ENCODE measurements around the gene CTSE.

The CTSE gene

GRCh38 chr1:206012086-206012859 is 11.4 kb downstream of the CTSE start:
- TF ChIP-seq EGR1 (IDR thresholded peaks at IDR 0.05) (no peak), ZBTB7A (IDR thresholded peaks at IDR 0.05; ENCODE audit: low read depth) (no peak), YY1 (IDR thresholded peaks at IDR 0.05; ENCODE audit: low read depth) (no peak), TCF12 (IDR thresholded peaks at IDR 0.05; ENCODE audit: low read depth) (no peak), CREB1 (IDR thresholded peaks at IDR 0.05; ENCODE audit: low read depth) (no peak), FOXM1 (IDR thresholded peaks at IDR 0.05; ENCODE audit: borderline replicate concordance, low read depth) (no peak), TAF1 (IDR thresholded peaks at IDR 0.05; ENCODE audit: low read depth) (no peak), REST (IDR thresholded peaks at IDR 0.05; ENCODE audit: low read depth) (no peak)

GRCh38 chr1:206011057-206011456 is 12.6 kb downstream of the CTSE start:
- TF ChIP-seq CREB1 (IDR thresholded peaks at IDR 0.05; ENCODE audit: low read depth) (no peak), NFIC (IDR thresholded peaks at IDR 0.05) (no peak), EGR1 (IDR thresholded peaks at IDR 0.05) (no peak), MAX (IDR thresholded peaks at IDR 0.05) (no peak), TCF12 (IDR thresholded peaks at IDR 0.05; ENCODE audit: low read depth) (no peak), FOXM1 (IDR thresholded peaks at IDR 0.05; ENCODE audit: borderline replicate concordance, low read depth) (no peak), USF1 (IDR thresholded peaks at IDR 0.05) (no peak), EP300 (IDR thresholded peaks at IDR 0.05; ENCODE audit: borderline replicate concordance) (no peak), ZBTB7A (IDR thresholded peaks at IDR 0.05; ENCODE audit: low read depth) (no peak), CEBPB (IDR thresholded peaks at IDR 0.05) (no peak), REST (IDR thresholded peaks at IDR 0.05; ENCODE audit: low read depth) (no peak), RAD21 (IDR thresholded peaks at IDR 0.05; ENCODE audit: low read depth) (no peak), YY1 (IDR thresholded peaks at IDR 0.05; ENCODE audit: low read depth) (no peak), TAF1 (IDR thresholded peaks at IDR 0.05; ENCODE audit: low read depth) (no peak)

GRCh38 chr1:206010060-206010459 is 13.6 kb downstream of the CTSE start:
- TF ChIP-seq CREB1 (IDR thresholded peaks at IDR 0.05; ENCODE audit: low read depth) (no peak), TCF12 (IDR thresholded peaks at IDR 0.05; ENCODE audit: low read depth) (no peak), CEBPB (IDR thresholded peaks at IDR 0.05) (no peak), MAX (IDR thresholded peaks at IDR 0.05) (no peak), EP300 (IDR thresholded peaks at IDR 0.05; ENCODE audit: borderline replicate concordance) (no peak), FOXM1 (IDR thresholded peaks at IDR 0.05; ENCODE audit: borderline replicate concordance, low read depth) (no peak), REST (IDR thresholded peaks at IDR 0.05; ENCODE audit: low read depth) (no peak), USF1 (IDR thresholded peaks at IDR 0.05) (no peak), NFIC (IDR thresholded peaks at IDR 0.05) (no peak), TAF1 (IDR thresholded peaks at IDR 0.05; ENCODE audit: low read depth) (no peak), TEAD4 (IDR thresholded peaks at IDR 0.05) (no peak), YY1 (IDR thresholded peaks at IDR 0.05; ENCODE audit: low read depth) (no peak)

GRCh38 chr1:206006946-206007345 is 16.7 kb downstream of the CTSE start:
- TF ChIP-seq YY1 (IDR thresholded peaks at IDR 0.05; ENCODE audit: low read depth) (no peak), TCF12 (IDR thresholded peaks at IDR 0.05; ENCODE audit: low read depth) (no peak), EGR1 (IDR thresholded peaks at IDR 0.05) (no peak), CEBPB (IDR thresholded peaks at IDR 0.05) (no peak), EP300 (IDR thresholded peaks at IDR 0.05; ENCODE audit: borderline replicate concordance) (no peak), USF1 (IDR thresholded peaks at IDR 0.05) (no peak), TAF1 (IDR thresholded peaks at IDR 0.05; ENCODE audit: low read depth) (no peak), FOXM1 (IDR thresholded peaks at IDR 0.05; ENCODE audit: borderline replicate concordance, low read depth) (no peak), RAD21 (IDR thresholded peaks at IDR 0.05; ENCODE audit: low read depth) (no peak), REST (IDR thresholded peaks at IDR 0.05; ENCODE audit: low read depth) (no peak), MAX (IDR thresholded peaks at IDR 0.05) (no peak), NFIC (IDR thresholded peaks at IDR 0.05) (no peak), TEAD4 (IDR thresholded peaks at IDR 0.05) (no peak), CREB1 (IDR thresholded peaks at IDR 0.05; ENCODE audit: low read depth) (no peak), ZBTB7A (IDR thresholded peaks at IDR 0.05; ENCODE audit: low read depth) (no peak)

Measured in Ishikawa (cell line).